GM23248 (cell line): Measurements from ENCODE around the gene PLXNB1. TPM values are rescaled to one million over a fixed set of nuclear protein-coding genes. Genes with fewer than 3 reads are reported as not detected.

Experiments
- DNase-seq: peaks from one replicate; pipeline ENCODE4 v3.0.0-alpha.2; 2015
- H2AFZ ChIP-seq: fragments of 200-600 bp; sonication (generic); 2 replicates; pipeline ENCODE4 v1.6.1; 2016; ENCODE audit warnings: antibody characterized with exemption
- H3F3A ChIP-seq: fragments of 200-600 bp; sonication (generic); 2 replicates; pipeline ENCODE4 v1.6.1; 2016; ENCODE audit warnings: mild to moderate bottlenecking, antibody characterized with exemption, mixed run types; ENCODE audit not compliant: insufficient read depth
- H3K27ac ChIP-seq: fragments of 200-600 bp; sonication (generic); 2 replicates; pipeline ENCODE4 v1.5.1; 2016; ENCODE audit warnings: mild to moderate bottlenecking
- H3K27me3 ChIP-seq: fragments of 200-600 bp; sonication (generic); replicated peaks from 2 replicates; pipeline ENCODE4 v1.6.1; 2016; ENCODE audit warnings: mild to moderate bottlenecking; ENCODE audit not compliant: insufficient read depth
- H3K36me3 ChIP-seq: fragments of 200-600 bp; sonication (generic); 2 replicates; pipeline ENCODE4 v1.6.1; 2016; ENCODE audit warnings: low read depth, mild to moderate bottlenecking
- H3K4me1 ChIP-seq: fragments of 200-600 bp; sonication (generic); 2 replicates; pipeline ENCODE4 v1.6.1; 2016; ENCODE audit warnings: mild to moderate bottlenecking; ENCODE audit not compliant: insufficient read depth
- H3K4me2 ChIP-seq: fragments of 200-600 bp; sonication (generic); one replicate; pipeline ENCODE4 v1.6.1; 2016; ENCODE audit warnings: mild to moderate bottlenecking; ENCODE audit not compliant: unreplicated experiment
- H3K4me3 ChIP-seq: fragments of 200-600 bp; sonication (generic); 2 replicates; pipeline ENCODE4 v1.5.1; 2016; ENCODE audit warnings: mild to moderate bottlenecking
- H3K79me2 ChIP-seq: fragments of 200-600 bp; sonication (generic); 2 replicates; pipeline ENCODE4 v1.6.1; 2016; ENCODE audit warnings: mild to moderate bottlenecking; ENCODE audit not compliant: insufficient read depth
- H3K9ac ChIP-seq: fragments of 200-600 bp; sonication (generic); 2 replicates; pipeline ENCODE4 v1.6.1; 2016; ENCODE audit warnings: mild to moderate bottlenecking
- H3K9me2 ChIP-seq: fragments of 200-600 bp; sonication (generic); 2 replicates; pipeline ENCODE4 v1.6.1; 2016; ENCODE audit warnings: mixed run types, mild to moderate bottlenecking, moderate library complexity; ENCODE audit not compliant: insufficient read depth
- H3K9me3 ChIP-seq: fragments of 200-600 bp; sonication (generic); one replicate; pipeline ENCODE4 v1.6.1; 2017; ENCODE audit warnings: low read depth
- H4K20me1 ChIP-seq: fragments of 200-600 bp; sonication (generic); 2 replicates; pipeline ENCODE4 v1.6.0; 2016; ENCODE audit not compliant: insufficient read depth
- EZH2 ChIP-seq: fragments of 200-600 bp; sonication (generic); IDR thresholded peaks from 2 replicates; pipeline ENCODE4 v1.6.1; 2018; ENCODE audit warnings: antibody characterized with exemption, mild to moderate bottlenecking; ENCODE audit not compliant: insufficient read depth, poor library complexity, severe bottlenecking
- EZH2phosphoT487 ChIP-seq: fragments of 200-600 bp; sonication (generic); IDR thresholded peaks from 2 replicates; pipeline ENCODE4 v1.6.1; 2018; ENCODE audit warnings: antibody characterized with exemption, moderate library complexity, mild to moderate bottlenecking, low read depth; ENCODE audit not compliant: insufficient read depth
- WGBS, 2 experiments: methylation state at CpG; one replicate each; pipeline ENCODE4 v1.1.6; 2015 to 2017; ENCODE audit warnings: low lambda C conversion rate in 2 of 2, low coverage in 1 of 2; ENCODE audit errors: missing lambda C conversion rate in 2 of 2; 5-methylcytosine and 5-hydroxymethylcytosine counted together
- in situ Hi-C: fragments of 300-500 bp; cut with MboI; formaldehyde crosslinking; loops from 2 replicates; pipeline ENCODE4 v1.15.0; 2020
- polyA plus RNA-seq: library from polyadenylated mRNA; unstranded; fragments of >200 nt; fragmentation: Nextera tagmentation; extraction: Ambion mirVana; gene quantifications from 2 replicates; pipeline ENCODE4 v1.2.1, GENCODE V29; 2016
- small RNA-seq: library from RNA; depleted of rRNA; stranded (forward); fragments of <200 nt; gene quantifications from one replicate; pipeline ENCODE3, GENCODE V24; 2014; ENCODE audit warnings: low read depth, low replicate concordance
- total RNA-seq: library from RNA; depleted of rRNA; stranded (reverse); fragments of >200 nt; shearing (Covaris generic); gene quantifications from 2 replicates; pipeline ENCODE4 v1.2.3, GENCODE V29; 2014; rRNA removed

The PLXNB1 gene
- total and polyA plus RNA-seq, 2 experiments from 2014 or later: 3.3 to 5.5 TPM

DNA sequence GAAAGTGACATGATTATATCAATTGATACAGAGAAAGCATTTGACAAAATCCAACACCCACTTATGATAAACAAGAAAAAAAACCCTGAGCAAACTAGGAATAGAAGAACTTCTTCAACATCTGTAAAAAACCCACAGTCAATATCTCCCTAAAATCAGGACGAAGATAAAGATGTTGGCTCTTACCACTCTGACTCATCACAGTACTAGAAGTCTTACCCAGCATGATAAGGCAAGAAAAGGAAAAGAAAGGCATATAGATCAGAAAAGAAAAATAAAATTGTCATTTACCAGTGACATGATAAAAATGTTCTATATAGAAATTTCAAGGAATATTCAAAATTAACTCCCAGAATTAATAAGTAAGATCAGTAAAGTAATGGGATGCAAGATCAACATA is 65.0 kb downstream of the PLXNB1 start:
- H3K36me3 ChIP-seq: no peaks in the 10 kb centered on the region
- no peaks in the 10 kb centered on the region for H3F3A ChIP-seq
- H3K4me3 ChIP-seq: no peak overlapping the region
- H3K9ac ChIP-seq: no peak overlapping the region
- H3K27ac ChIP-seq: no peak overlapping the region
- H3K4me2 ChIP-seq: no peak overlapping the region
- no peak overlapping the region for H2AFZ ChIP-seq
- no peaks in the 10 kb centered on the region for H3K9me2 ChIP-seq
- TF ChIP-seq EZH2phosphoT487 (no peak), EZH2 (no peak)
- H3K9me3 ChIP-seq: peaks cover 8% of the 10 kb centered on the region
- no peaks in the 10 kb centered on the region for H4K20me1 ChIP-seq
- in situ Hi-C loops: no loop called here
- no peaks in the 10 kb centered on the region for H3K79me2 ChIP-seq
- H3K4me1 ChIP-seq: no peaks in the 10 kb centered on the region
- no peaks in the 10 kb centered on the region for H3K27me3 ChIP-seq
- DNase-seq: no peak
- 32 to 33% methylated on average over 1 of the region's 1 CpG for WGBS, 2 experiments

DNA sequence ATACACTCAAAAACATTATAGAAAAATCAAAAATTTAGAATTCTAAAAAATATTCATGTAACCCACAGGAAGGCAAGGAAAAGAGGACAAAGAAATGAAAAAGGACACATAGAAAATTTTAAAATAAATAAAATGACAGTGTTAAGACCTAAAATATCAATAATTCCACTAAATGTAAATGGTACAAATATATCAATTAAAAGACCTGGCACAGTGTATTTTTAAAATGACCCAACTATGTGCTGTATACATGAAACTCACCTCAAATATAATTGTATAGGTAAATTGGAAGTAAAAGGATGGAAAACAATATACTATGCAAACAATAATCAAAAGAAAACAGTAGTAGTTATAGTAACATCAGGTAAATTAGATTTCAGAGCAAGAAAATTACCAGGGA is 68.0 kb downstream of the PLXNB1 start:
- peaks cover 8% of the 10 kb centered on the region for H3K9me3 ChIP-seq
- in situ Hi-C loops: no loop called here

DNA sequence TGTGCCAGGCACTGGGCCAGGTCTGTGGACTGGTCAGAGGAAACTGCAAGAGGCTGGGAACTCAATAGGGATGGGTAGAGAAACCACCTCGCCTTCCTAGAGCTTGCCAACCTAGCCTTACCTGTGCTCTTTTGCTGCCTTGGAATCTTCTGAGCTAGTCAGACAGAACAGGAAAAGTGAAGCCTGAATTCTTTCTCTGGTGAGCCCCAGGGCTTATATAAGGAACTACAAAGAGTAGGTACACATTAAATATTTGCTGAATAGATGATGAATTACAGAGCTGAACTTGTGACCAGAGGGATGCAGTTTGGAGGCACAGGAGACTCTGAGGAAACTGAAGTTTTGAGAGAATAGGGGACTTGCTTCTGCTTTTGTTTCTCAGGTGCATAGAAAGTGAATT is 73.5 kb downstream of the PLXNB1 start:
- in situ Hi-C loops: no loop called here
- TF ChIP-seq EZH2 (no peak), EZH2phosphoT487 (no peak)
- Histone ChIP-seq H3K36me3 (no peaks in the 10 kb centered on the region), H3K9ac (no peak overlapping the region), H3K27me3 (peaks cover 29% of the 10 kb centered on the region), H3K9me3 (no peaks in the 10 kb centered on the region), H3K79me2 (no peaks in the 10 kb centered on the region), H3K4me2 (no peak overlapping the region), H3K4me3 (no peak overlapping the region), H3K4me1 (no peaks in the 10 kb centered on the region), H3K27ac (no peak overlapping the region), H3F3A (no peaks in the 10 kb centered on the region), H4K20me1 (no peaks in the 10 kb centered on the region), H3K9me2 (no peaks in the 10 kb centered on the region), H2AFZ (no peak overlapping the region)
- 63 to 69% methylated on average over 1 of the region's 1 CpG for WGBS, 2 experiments
- no peak for DNase-seq

More for the DNA sequence above, 68.0 kb downstream of the PLXNB1 start:
- Histone ChIP-seq H3K79me2 (no peaks in the 10 kb centered on the region), H3K4me3 (no peak overlapping the region), H2AFZ (no peak overlapping the region), H3K36me3 (no peaks in the 10 kb centered on the region), H3K27me3 (0 out of 2 replicates have a peak, but pooled peaks cover 4% of the 10 kb centered on the region), H4K20me1 (no peaks in the 10 kb centered on the region), H3K27ac (no peak overlapping the region), H3K9ac (no peak overlapping the region), H3K4me2 (no peak overlapping the region), H3K4me1 (no peaks in the 10 kb centered on the region), H3K9me2 (no peaks in the 10 kb centered on the region), H3F3A (no peaks in the 10 kb centered on the region)
- no peak for TF ChIP-seq EZH2
- TF ChIP-seq EZH2phosphoT487: no peak
- no peak for DNase-seq

DNA sequence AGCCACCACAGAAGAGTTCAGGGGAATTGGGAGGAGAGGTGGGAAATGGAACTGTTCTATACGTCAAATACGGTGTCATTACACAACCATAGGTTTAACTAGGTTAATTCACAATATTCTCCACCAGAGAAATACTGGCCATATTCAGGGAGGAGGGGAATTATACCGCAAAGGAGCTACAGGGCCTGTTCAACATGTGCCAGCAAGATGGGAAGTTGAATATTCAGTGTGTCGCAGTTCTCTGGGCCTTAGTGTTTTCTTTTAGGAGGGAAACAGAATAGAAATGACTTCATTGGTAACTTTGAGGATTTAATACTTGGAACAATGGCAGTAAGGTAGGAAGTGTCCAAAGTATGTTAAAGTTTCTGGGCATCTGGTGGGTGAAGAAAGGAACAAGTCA is 75.9 kb downstream of the PLXNB1 start:
- Histone ChIP-seq H3K9ac (no peak overlapping the region), H3K79me2 (no peaks in the 10 kb centered on the region), H3F3A (no peaks in the 10 kb centered on the region), H2AFZ (no peak overlapping the region), H3K4me1 (no peaks in the 10 kb centered on the region), H3K36me3 (no peaks in the 10 kb centered on the region), H3K4me2 (no peak overlapping the region), H3K9me3 (no peaks in the 10 kb centered on the region), H3K27ac (no peak overlapping the region), H4K20me1 (no peaks in the 10 kb centered on the region), H3K9me2 (no peaks in the 10 kb centered on the region), H3K27me3 (peaks cover 29% of the 10 kb centered on the region), H3K4me3 (no peak overlapping the region)
- DNase-seq: no peak
- 39 to 43% methylated on average over 4 of the region's 4 CpGs for WGBS, 2 experiments
- in situ Hi-C loops: no loop called here
- TF ChIP-seq EZH2phosphoT487: no peak
- no peak for TF ChIP-seq EZH2

Small RNA genes lying within 50 kb of the gene (small RNA-seq; reads per million reads assigned to genes)
- not detected for gene RN7SL321P

Other genes starting within 250 kb of the PLXNB1 start
- gene CDC25A, start 241.7 kb downstream of the PLXNB1 start, total RNA-seq: 4.3 and 4.6 TPM in 2 replicates
- gene CDC25A, start 241.7 kb downstream of the PLXNB1 start, polyA plus RNA-seq: 1.5 TPM in 2 replicates
- not detected in 2 replicates for gene CAMP, start 206.6 kb downstream of the PLXNB1 start, total RNA-seq
- gene CAMP, start 206.6 kb downstream of the PLXNB1 start, polyA plus RNA-seq: not detected in 2 replicates
- 1.9 and 2.3 TPM in 2 replicates for gene ZNF589, start 189.0 kb downstream of the PLXNB1 start, total RNA-seq
- 2.2 and 2.4 TPM in 2 replicates for gene ZNF589, start 189.0 kb downstream of the PLXNB1 start, polyA plus RNA-seq
- 24.3 and 33.3 TPM in 2 replicates for gene NME6, start 128.7 kb downstream of the PLXNB1 start, total RNA-seq
- 28.9 and 30.2 TPM in 2 replicates for gene NME6, start 128.7 kb downstream of the PLXNB1 start, polyA plus RNA-seq
- gene SPINK8, start 96.4 kb downstream of the PLXNB1 start, total RNA-seq: not detected in 2 replicates
- not detected in 2 replicates for gene SPINK8, start 96.4 kb downstream of the PLXNB1 start, polyA plus RNA-seq
- gene FBXW12, start 57.9 kb downstream of the PLXNB1 start, total RNA-seq: not detected in 2 replicates
- not detected in 2 replicates for gene FBXW12, start 57.9 kb downstream of the PLXNB1 start, polyA plus RNA-seq
- gene CCDC51, start 10.0 kb upstream of the PLXNB1 start, total RNA-seq: 10.1 and 10.6 TPM in 2 replicates
- 14.0 and 14.9 TPM in 2 replicates for gene CCDC51, start 10.0 kb upstream of the PLXNB1 start, polyA plus RNA-seq
- 150 and 244 TPM in 2 replicates for gene TMA7, start 10.2 kb upstream of the PLXNB1 start, total RNA-seq
- gene TMA7, start 10.2 kb upstream of the PLXNB1 start, polyA plus RNA-seq: 535 and 552 TPM in 2 replicates
- gene ATRIP, start 16.7 kb upstream of the PLXNB1 start, total RNA-seq: 8.4 and 9.5 TPM in 2 replicates
- gene ATRIP, start 16.7 kb upstream of the PLXNB1 start, polyA plus RNA-seq: 4.2 and 4.6 TPM in 2 replicates
- 153 and 154 TPM in 2 replicates for gene SHISA5, start 74.1 kb upstream of the PLXNB1 start, total RNA-seq
- 215 and 223 TPM in 2 replicates for gene SHISA5, start 74.1 kb upstream of the PLXNB1 start, polyA plus RNA-seq
- 12.6 and 15.3 TPM in 2 replicates for gene PFKFB4, start 126.7 kb upstream of the PLXNB1 start, total RNA-seq
- gene PFKFB4, start 126.7 kb upstream of the PLXNB1 start, polyA plus RNA-seq: 10.1 and 12.1 TPM in 2 replicates
- 0.25 and 0.86 TPM in 2 replicates for gene UCN2, start 133.7 kb upstream of the PLXNB1 start, total RNA-seq
- 0.25 and 0.45 TPM in 2 replicates for gene UCN2, start 133.7 kb upstream of the PLXNB1 start, polyA plus RNA-seq
- 27.9 and 33.6 TPM in 2 replicates for gene COL7A1, start 165.2 kb upstream of the PLXNB1 start, total RNA-seq
- 11.2 and 11.9 TPM in 2 replicates for gene COL7A1, start 165.2 kb upstream of the PLXNB1 start, polyA plus RNA-seq
- gene UQCRC1, start 179.6 kb upstream of the PLXNB1 start, total RNA-seq: 285 and 490 TPM in 2 replicates
- gene UQCRC1, start 179.6 kb upstream of the PLXNB1 start, polyA plus RNA-seq: 252 and 279 TPM in 2 replicates
- gene TMEM89, start 191.7 kb upstream of the PLXNB1 start, total RNA-seq: not detected in 2 replicates
- not detected in 2 replicates for gene TMEM89, start 191.7 kb upstream of the PLXNB1 start, polyA plus RNA-seq
- 21.1 and 28.3 TPM in 2 replicates for gene SLC26A6, start 205.4 kb upstream of the PLXNB1 start, total RNA-seq
- gene SLC26A6, start 205.4 kb upstream of the PLXNB1 start, polyA plus RNA-seq: 11.2 and 13.4 TPM in 2 replicates
- gene CELSR3, start 232.8 kb upstream of the PLXNB1 start, total RNA-seq: 1.4 TPM in 2 replicates
- 0.30 and 0.40 TPM in 2 replicates for gene CELSR3, start 232.8 kb upstream of the PLXNB1 start, polyA plus RNA-seq